A549 (cell line): ENCODE data around the gene ARHGEF3. TPM values are rescaled to one million over a fixed set of nuclear protein-coding genes. Genes with fewer than 3 reads are reported as not detected.

Experiments used
- ATAC-seq, 2 experiments: fragments of 200-7000 bp in 1 of 2; fragments of >200 bp in 1 of 2; cut with Nextera tagmentation in 1 of 2; cut with Tn5 transposase in 1 of 2; 3 replicates each; pipeline versions ENCODE4 v1.8.0 to v1.9.1; 2018 to 2020; ENCODE audit warnings: mild to moderate bottlenecking in 1 of 2, moderate library complexity in 1 of 2
- CTCF ChIA-PET: fragments of 300-600 bp; sonication (Branson Sonifier 250); formaldehyde crosslinking; extraction: SDS; loops from one replicate; lab custom pipeline; 2021; ENCODE audit warnings: antibody characterized with exemption, inconsistent platforms; lab: Yijun Ruan, JAX
- POLR2A ChIA-PET: fragments of 350-600 bp; formaldehyde crosslinking; extraction: SDS; loops from one replicate; lab custom pipeline; 2021; ENCODE audit warnings: antibody characterized with exemption, inconsistent platforms; lab: Yijun Ruan, JAX
- DNase-seq, 2 experiments: peaks; one replicate each; pipeline versions ENCODE4 v3.0.0 to v3.0.0-alpha.2; 2011 to 2016; ENCODE audit warnings: low read depth in 1 of 2, low spot score in 1 of 2
- FAIRE-seq: peaks from 2 replicates; lab custom pipeline; 2011; peaks lifted over from hg19 to GRCh38; lab: Jason Lieb, UNC
- H3K27ac ChIP-seq, 2 experiments: fragments of >200 bp; sonication (Bioruptor Twin); formaldehyde crosslinking; 3 replicates each; pipeline ENCODE4 v1.5.1; 2016 to 2017
- H3K4me1 ChIP-seq: fragments of >200 bp; sonication (Bioruptor Twin); formaldehyde crosslinking; 3 replicates; pipeline ENCODE4 v1.6.1; 2016
- H3K4me2 ChIP-seq: fragments of >200 bp; sonication (Bioruptor Twin); formaldehyde crosslinking; 3 replicates; pipeline ENCODE4 v1.6.1; 2016
- H3K4me3 ChIP-seq: fragments of >200 bp; sonication (Bioruptor Twin); formaldehyde crosslinking; 3 replicates; pipeline ENCODE4 v1.5.1; 2016
- H3K9me3 ChIP-seq: fragments of >200 bp; sonication (Bioruptor Twin); formaldehyde crosslinking; 3 replicates; pipeline ENCODE4 v1.6.1; 2016
- CEBPB ChIP-seq, 2 experiments: fragments of >200 bp in 1 of 2; sonication (Bioruptor Twin) in 1 of 2; formaldehyde crosslinking in 1 of 2; IDR thresholded peaks; 2 replicates each; pipeline ENCODE4 v1.6.1; 2012 to 2016
- CHD2 ChIP-seq: fragments of 150-350 bp; IDR thresholded peaks from 2 replicates; pipeline ENCODE4 v1.6.1; 2014; ENCODE audit warnings: low read length; ENCODE audit not compliant: partially characterized antibody
- CHD4 ChIP-seq: fragments of 200-600 bp; sonication (generic); IDR thresholded peaks from 2 replicates; pipeline ENCODE4 v1.6.1; 2016; ENCODE audit warnings: antibody characterized with exemption, mild to moderate bottlenecking, borderline replicate concordance
- EHF ChIP-seq: fragments of 250-450 bp; sonication (Bioruptor Pico); IDR thresholded peaks from 2 replicates; pipeline ENCODE4 v1.5.0; 2020; ENCODE audit warnings: mild to moderate bottlenecking
- FOSL2 ChIP-seq, 2 experiments: fragments of 450-650 bp in 1 of 2; fragments of >200 bp in 1 of 2; sonication (Bioruptor Twin) in 1 of 2; formaldehyde crosslinking; IDR thresholded peaks; 2 replicates each; pipeline versions ENCODE4 v1.5.0 to v1.6.1; 2016 to 2020; ENCODE audit warnings: mild to moderate bottlenecking in 1 of 2, moderate library complexity in 1 of 2
- GATA3 ChIP-seq: IDR thresholded peaks from 2 replicates; pipeline ENCODE4 v1.6.1; 2012; ENCODE audit warnings: borderline replicate concordance
- HOXA7 ChIP-seq: fragments of 250-450 bp; sonication (Bioruptor Pico); IDR thresholded peaks from 2 replicates; pipeline ENCODE4 v1.5.0; 2020; ENCODE audit warnings: mild to moderate bottlenecking, moderate library complexity
- HOXB5 ChIP-seq: fragments of 250-450 bp; sonication (Bioruptor Pico); IDR thresholded peaks from 2 replicates; pipeline ENCODE4 v1.5.0; 2020; ENCODE audit warnings: mild to moderate bottlenecking, moderate library complexity
- JUN ChIP-seq, 2 experiments: fragments of >200 bp; sonication (Bioruptor Twin); formaldehyde crosslinking; IDR thresholded peaks; 2 replicates in 1 of 2; 3 replicates in 1 of 2; pipeline ENCODE4 v1.6.1; 2016 to 2017
- KDM5A ChIP-seq: fragments of 200-600 bp; sonication (generic); IDR thresholded peaks from 2 replicates; pipeline ENCODE4 v1.6.1; 2016; ENCODE audit warnings: antibody characterized with exemption, mild to moderate bottlenecking
- MAFK ChIP-seq: fragments of 450-650 bp; IDR thresholded peaks from 2 replicates; pipeline ENCODE4 v1.6.1; 2014; ENCODE audit not compliant: partially characterized antibody
- MAZ ChIP-seq: fragments of 150-350 bp; IDR thresholded peaks from 2 replicates; pipeline ENCODE4 v1.6.1; 2014; ENCODE audit warnings: antibody characterized with exemption, low read depth, low read length, borderline replicate concordance
- NFE2L2 ChIP-seq: fragments of 150-350 bp; conservative IDR thresholded peaks from 2 replicates; pipeline ENCODE4 v1.6.1; 2014; ENCODE audit warnings: low read length
- POLR2A ChIP-seq: IDR thresholded peaks from 2 replicates; pipeline ENCODE4 v1.6.1; 2012; ENCODE audit warnings: mild to moderate bottlenecking, low read length
- RAD21 ChIP-seq, 2 experiments: fragments of >200 bp in 1 of 2; sonication (Bioruptor Twin) in 1 of 2; formaldehyde crosslinking in 1 of 2; IDR thresholded peaks in 1 of 2; conservative IDR thresholded peaks in 1 of 2; 2 replicates in 1 of 2; 3 replicates in 1 of 2; pipeline ENCODE4 v1.6.1; 2012 to 2018; ENCODE audit warnings: inconsistent platforms in 1 of 2
- RARB ChIP-seq: fragments of 250-450 bp; sonication (Bioruptor Pico); IDR thresholded peaks from 2 replicates; pipeline ENCODE4 v1.8.0; 2021; ENCODE audit warnings: mild to moderate bottlenecking, moderate library complexity
- RNF2 ChIP-seq: fragments of 200-600 bp; sonication (generic); IDR thresholded peaks from 2 replicates; pipeline ENCODE4 v1.6.1; 2016; ENCODE audit warnings: low read depth, mild to moderate bottlenecking, antibody characterized with exemption, moderate library complexity, borderline replicate concordance
- SMC3 ChIP-seq: fragments of >200 bp; sonication (Bioruptor Twin); formaldehyde crosslinking; IDR thresholded peaks from 3 replicates; pipeline ENCODE4 v1.6.1; 2018; ENCODE audit warnings: inconsistent platforms
- SREBF2 ChIP-seq: fragments of 450-650 bp; IDR thresholded peaks from 2 replicates; pipeline ENCODE4 v1.6.1; 2014; ENCODE audit warnings: mild to moderate bottlenecking, moderate library complexity
- TFCP2L1 ChIP-seq: fragments of 250-450 bp; sonication (Bioruptor Pico); IDR thresholded peaks from 2 replicates; pipeline ENCODE4 v1.5.0; 2021; ENCODE audit warnings: mild to moderate bottlenecking
- TP53 ChIP-seq: fragments of 250-450 bp; sonication (Bioruptor Pico); IDR thresholded peaks from 2 replicates; pipeline ENCODE4 v1.5.0; 2021; ENCODE audit warnings: mild to moderate bottlenecking, moderate library complexity
- ZC3H11A ChIP-seq: fragments of 450-650 bp; IDR thresholded peaks from 2 replicates; pipeline ENCODE4 v1.6.1; 2014; ENCODE audit warnings: antibody characterized with exemption, mild to moderate bottlenecking
- WGBS: methylation state at CpG from one replicate; pipeline ENCODE4 v1.1.6; 2017; ENCODE audit errors: missing lambda C conversion rate; 5-methylcytosine and 5-hydroxymethylcytosine counted together
- polyA plus RNA-seq, 4 experiments: library from polyadenylated mRNA; depleted of rRNA in 3 of 4; stranded (reverse); fragments of >200 nt; fragmentation: RNase III in 1 of 4; extraction: RNeasy Plus Mini Kit Qiagen cat#74134 plus additional on column Dnase treatment in 1 of 4; gene quantifications; 2 replicates in 3 of 4; 3 replicates in 1 of 4; pipeline ENCODE4 v1.2.3, GENCODE V29; 2011 to 2017
- TF ChIP-seq, protein P1 (sequence below): fragments of >200 bp; sonication (Bioruptor Twin); formaldehyde crosslinking; IDR thresholded peaks from 3 replicates; pipeline ENCODE4 v1.5.1; 2016
- TF ChIP-seq, protein P2 (sequence below): IDR thresholded peaks from 2 replicates; pipeline ENCODE4 v1.6.1; 2012
- TF ChIP-seq, protein P3 (sequence below): fragments of >200 bp; sonication (Bioruptor Twin); formaldehyde crosslinking; IDR thresholded peaks from 2 replicates; pipeline ENCODE4 v1.6.1; 2016
- TF ChIP-seq, protein P4 (sequence below): fragments of 450-650 bp; IDR thresholded peaks from 2 replicates; pipeline ENCODE4 v1.6.1; 2014; ENCODE audit warnings: antibody characterized with exemption
- TF ChIP-seq, protein P5 (sequence below): fragments of 250-450 bp; sonication (Bioruptor Pico); IDR thresholded peaks from 2 replicates; pipeline ENCODE4 v1.5.0; 2021; ENCODE audit warnings: mild to moderate bottlenecking, moderate library complexity, borderline replicate concordance
- TF ChIP-seq, protein P6 (sequence below): fragments of 150-350 bp; IDR thresholded peaks from 2 replicates; pipeline ENCODE4 v1.6.1; 2014; ENCODE audit warnings: low read depth, mild to moderate bottlenecking, low read length

The ARHGEF3 gene
- polyA plus RNA-seq, 2 of the 4 experiments (the other 2 are of a cell fraction): 7.3 to 10.6 TPM

DNA sequence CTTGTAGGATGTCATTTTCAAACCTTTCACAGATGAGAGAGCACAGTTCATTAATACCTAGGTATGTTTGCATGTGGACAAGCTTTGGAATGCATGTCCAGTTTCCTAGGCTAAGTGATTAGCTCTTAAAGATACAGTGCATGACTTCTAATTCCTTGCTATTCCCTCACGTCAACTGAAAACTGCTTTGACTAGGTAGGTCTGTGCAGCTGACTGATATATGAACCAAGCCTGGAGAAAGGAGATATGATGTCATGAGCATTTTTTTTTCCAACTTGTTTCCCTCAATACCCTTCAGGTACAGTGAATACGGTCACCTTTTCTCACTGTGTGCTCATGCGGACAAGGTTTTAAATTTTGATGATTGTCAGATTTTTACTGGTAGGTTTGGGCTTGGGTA is 77.1 kb downstream of the ARHGEF3 start:
- H3K9me3 ChIP-seq: no peaks in the 10 kb centered on the region
- FAIRE-seq (no peak), DNase-seq (no peak), ATAC-seq (no peak)
- TF ChIP-seq KDM5A: no peak
- no peak for TF ChIP-seq RAD21 (conservative IDR thresholded peaks at IDR 0.05 in 1 of 2, IDR thresholded peaks at IDR 0.05 in 1 of 2)
- no peak for TF ChIP-seq HOXA7
- no peak for TF ChIP-seq NFE2L2
- TF ChIP-seq, protein P1, sequence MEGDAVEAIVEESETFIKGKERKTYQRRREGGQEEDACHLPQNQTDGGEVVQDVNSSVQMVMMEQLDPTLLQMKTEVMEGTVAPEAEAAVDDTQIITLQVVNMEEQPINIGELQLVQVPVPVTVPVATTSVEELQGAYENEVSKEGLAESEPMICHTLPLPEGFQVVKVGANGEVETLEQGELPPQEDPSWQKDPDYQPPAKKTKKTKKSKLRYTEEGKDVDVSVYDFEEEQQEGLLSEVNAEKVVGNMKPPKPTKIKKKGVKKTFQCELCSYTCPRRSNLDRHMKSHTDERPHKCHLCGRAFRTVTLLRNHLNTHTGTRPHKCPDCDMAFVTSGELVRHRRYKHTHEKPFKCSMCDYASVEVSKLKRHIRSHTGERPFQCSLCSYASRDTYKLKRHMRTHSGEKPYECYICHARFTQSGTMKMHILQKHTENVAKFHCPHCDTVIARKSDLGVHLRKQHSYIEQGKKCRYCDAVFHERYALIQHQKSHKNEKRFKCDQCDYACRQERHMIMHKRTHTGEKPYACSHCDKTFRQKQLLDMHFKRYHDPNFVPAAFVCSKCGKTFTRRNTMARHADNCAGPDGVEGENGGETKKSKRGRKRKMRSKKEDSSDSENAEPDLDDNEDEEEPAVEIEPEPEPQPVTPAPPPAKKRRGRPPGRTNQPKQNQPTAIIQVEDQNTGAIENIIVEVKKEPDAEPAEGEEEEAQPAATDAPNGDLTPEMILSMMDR: no peak
- no peak for TF ChIP-seq RNF2
- TF ChIP-seq FOSL2 (IDR thresholded peaks at IDR 0.05): no peak
- TF ChIP-seq FOSL2 (CRISPR knock-in tag; IDR thresholded peaks at IDR 0.05): no peak
- TF ChIP-seq MAZ: no peak
- TF ChIP-seq HOXB5 (CRISPR knock-in tag): no peak
- TF ChIP-seq, protein P2, sequence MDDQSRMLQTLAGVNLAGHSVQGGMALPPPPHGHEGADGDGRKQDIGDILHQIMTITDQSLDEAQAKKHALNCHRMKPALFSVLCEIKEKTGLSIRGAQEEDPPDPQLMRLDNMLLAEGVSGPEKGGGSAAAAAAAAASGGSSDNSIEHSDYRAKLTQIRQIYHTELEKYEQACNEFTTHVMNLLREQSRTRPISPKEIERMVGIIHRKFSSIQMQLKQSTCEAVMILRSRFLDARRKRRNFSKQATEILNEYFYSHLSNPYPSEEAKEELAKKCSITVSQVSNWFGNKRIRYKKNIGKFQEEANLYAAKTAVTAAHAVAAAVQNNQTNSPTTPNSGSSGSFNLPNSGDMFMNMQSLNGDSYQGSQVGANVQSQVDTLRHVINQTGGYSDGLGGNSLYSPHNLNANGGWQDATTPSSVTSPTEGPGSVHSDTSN: no peak
- TF ChIP-seq, protein P3, sequence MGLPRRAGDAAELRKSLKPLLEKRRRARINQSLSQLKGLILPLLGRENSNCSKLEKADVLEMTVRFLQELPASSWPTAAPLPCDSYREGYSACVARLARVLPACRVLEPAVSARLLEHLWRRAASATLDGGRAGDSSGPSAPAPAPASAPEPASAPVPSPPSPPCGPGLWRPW: no peak
- no peak for TF ChIP-seq SMC3
- TF ChIP-seq SREBF2: no peak
- TF ChIP-seq, protein P4, sequence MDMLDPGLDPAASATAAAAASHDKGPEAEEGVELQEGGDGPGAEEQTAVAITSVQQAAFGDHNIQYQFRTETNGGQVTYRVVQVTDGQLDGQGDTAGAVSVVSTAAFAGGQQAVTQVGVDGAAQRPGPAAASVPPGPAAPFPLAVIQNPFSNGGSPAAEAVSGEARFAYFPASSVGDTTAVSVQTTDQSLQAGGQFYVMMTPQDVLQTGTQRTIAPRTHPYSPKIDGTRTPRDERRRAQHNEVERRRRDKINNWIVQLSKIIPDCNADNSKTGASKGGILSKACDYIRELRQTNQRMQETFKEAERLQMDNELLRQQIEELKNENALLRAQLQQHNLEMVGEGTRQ: no peak
- TF ChIP-seq, protein P5, sequence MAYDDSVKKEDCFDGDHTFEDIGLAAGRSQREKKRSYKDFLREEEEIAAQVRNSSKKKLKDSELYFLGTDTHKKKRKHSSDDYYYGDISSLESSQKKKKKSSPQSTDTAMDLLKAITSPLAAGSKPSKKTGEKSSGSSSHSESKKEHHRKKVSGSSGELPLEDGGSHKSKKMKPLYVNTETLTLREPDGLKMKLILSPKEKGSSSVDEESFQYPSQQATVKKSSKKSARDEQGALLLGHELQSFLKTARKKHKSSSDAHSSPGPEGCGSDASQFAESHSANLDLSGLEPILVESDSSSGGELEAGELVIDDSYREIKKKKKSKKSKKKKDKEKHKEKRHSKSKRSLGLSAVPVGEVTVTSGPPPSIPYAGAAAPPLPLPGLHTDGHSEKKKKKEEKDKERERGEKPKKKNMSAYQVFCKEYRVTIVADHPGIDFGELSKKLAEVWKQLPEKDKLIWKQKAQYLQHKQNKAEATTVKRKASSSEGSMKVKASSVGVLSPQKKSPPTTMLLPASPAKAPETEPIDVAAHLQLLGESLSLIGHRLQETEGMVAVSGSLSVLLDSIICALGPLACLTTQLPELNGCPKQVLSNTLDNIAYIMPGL (CRISPR knock-in tag): no peak
- TF ChIP-seq MAFK: no peak
- TF ChIP-seq ZC3H11A: no peak
- no peak for TF ChIP-seq EHF (CRISPR knock-in tag)
- TF ChIP-seq, protein P6, sequence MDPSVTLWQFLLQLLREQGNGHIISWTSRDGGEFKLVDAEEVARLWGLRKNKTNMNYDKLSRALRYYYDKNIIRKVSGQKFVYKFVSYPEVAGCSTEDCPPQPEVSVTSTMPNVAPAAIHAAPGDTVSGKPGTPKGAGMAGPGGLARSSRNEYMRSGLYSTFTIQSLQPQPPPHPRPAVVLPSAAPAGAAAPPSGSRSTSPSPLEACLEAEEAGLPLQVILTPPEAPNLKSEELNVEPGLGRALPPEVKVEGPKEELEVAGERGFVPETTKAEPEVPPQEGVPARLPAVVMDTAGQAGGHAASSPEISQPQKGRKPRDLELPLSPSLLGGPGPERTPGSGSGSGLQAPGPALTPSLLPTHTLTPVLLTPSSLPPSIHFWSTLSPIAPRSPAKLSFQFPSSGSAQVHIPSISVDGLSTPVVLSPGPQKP: no peak
- TF ChIP-seq POLR2A: no peak
- ChIA-PET CTCF (no interaction called here), POLR2A (no interaction called here)
- H3K4me1 ChIP-seq: no peaks in the 10 kb centered on the region
- no peak overlapping the region for H3K4me2 ChIP-seq
- H3K27ac ChIP-seq: no peak overlapping the region
- WGBS: 95% methylated on average over 3 of the region's 3 CpGs
- H3K4me3 ChIP-seq: no peak overlapping the region

DNA sequence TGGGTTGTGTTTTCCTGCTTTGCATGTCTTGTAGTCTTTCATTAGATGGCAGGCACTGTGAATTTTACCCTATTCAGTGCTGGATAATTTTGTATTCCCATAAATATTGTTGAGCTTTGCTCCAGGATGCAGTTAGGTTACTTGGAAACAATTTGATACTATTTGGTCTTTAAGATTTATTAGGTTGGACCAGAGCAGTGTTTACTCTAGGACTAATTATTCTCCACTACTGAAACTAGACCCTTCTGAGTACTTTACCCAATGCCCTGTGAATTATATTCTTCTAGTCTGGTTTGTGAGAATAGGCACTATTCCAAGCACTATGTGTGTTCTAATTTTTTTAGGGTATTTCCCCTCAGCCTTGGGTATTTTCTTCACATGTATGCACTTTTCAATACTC is 80.9 kb downstream of the ARHGEF3 start:
- Histone ChIP-seq H3K9me3 (no peaks in the 10 kb centered on the region), H3K4me3 (no peak overlapping the region), H3K27ac (no peak overlapping the region), H3K4me2 (no peak overlapping the region), H3K4me1 (no peaks in the 10 kb centered on the region)
- no peak for ATAC-seq
- no peak for FAIRE-seq
- no peak for DNase-seq
- ChIA-PET CTCF (interaction anchor here (1.5 kb wide), 1 partner anchor 18 kb away, joined by 3 read pairs; no protein-coding TSS in a partner anchor), POLR2A (no interaction called here)
- no peak for TF ChIP-seq TP53 (CRISPR knock-in tag)
- TF ChIP-seq KDM5A: no peak
- TF ChIP-seq ZC3H11A: no peak
- TF ChIP-seq TFCP2L1: no peak
- TF ChIP-seq CHD4: no peak
- no peak for TF ChIP-seq CHD2
- no peak for TF ChIP-seq JUN (IDR thresholded peaks at IDR 0.05)
- TF ChIP-seq GATA3: no peak
- TF ChIP-seq, protein P3: no peak
- TF ChIP-seq, protein P6: no peak
- TF ChIP-seq CEBPB (IDR thresholded peaks at IDR 0.05): no peak
- TF ChIP-seq, protein P4: no peak
- TF ChIP-seq RARB (CRISPR knock-in tag): no peak
